Liver (tissue), 3 donors: ENCODE measurements around the gene ARHGEF5.

Experiments used
- RAD21 ChIP-seq, 2 donors: IDR thresholded peaks; 2 replicates each; pipeline ENCODE4 v1.6.1; 2016; ENCODE audit warnings: antibody characterized with exemption in 2 of 2, mild to moderate bottlenecking in 2 of 2
- TAF1 ChIP-seq: conservative IDR thresholded peaks from 2 replicates; pipeline ENCODE4 v1.6.1; 2016; ENCODE audit warnings: antibody characterized with exemption, mild to moderate bottlenecking
- TF ChIP-seq, protein P1 (sequence below): fragments of 150-350 bp; IDR thresholded peaks from 2 replicates; pipeline ENCODE4 v1.5.1; 2017; ENCODE audit warnings: improper control_type of control experiment, low read depth, low read length; ENCODE audit not compliant: missing input control
- TF ChIP-seq, protein P2 (sequence below): IDR thresholded peaks from 2 replicates; pipeline ENCODE4 v1.6.1; 2016; ENCODE audit warnings: antibody characterized with exemption
- TF ChIP-seq, protein P3 (sequence below): IDR thresholded peaks from 2 replicates; pipeline ENCODE4 v1.6.1; 2016; ENCODE audit warnings: antibody characterized with exemption
- donor health status: healthy.
- donor health status: healthy.

DNA sequence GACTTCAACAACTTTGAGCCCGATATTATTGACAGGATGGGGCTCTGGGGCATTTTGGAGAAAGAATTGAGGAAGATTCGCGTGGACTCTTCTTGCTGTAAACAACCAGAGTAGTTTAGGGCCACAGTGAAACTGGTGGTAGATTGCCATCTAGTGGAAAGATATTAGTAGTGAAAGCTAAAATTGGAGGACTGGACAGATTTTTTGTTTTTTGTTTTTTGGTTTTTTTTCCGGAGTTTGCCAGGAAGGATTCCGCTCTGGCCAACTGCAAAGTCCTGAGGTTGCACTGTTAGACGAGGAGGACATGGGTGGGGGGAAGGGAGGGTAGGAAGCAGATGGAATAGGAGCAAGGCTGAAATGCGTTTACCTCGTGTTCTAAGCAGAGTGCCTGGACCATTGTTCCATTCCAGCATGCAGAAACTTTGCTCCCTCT is 36.6 kb downstream of the ARHGEF5 start:
- TF ChIP-seq, protein P1, sequence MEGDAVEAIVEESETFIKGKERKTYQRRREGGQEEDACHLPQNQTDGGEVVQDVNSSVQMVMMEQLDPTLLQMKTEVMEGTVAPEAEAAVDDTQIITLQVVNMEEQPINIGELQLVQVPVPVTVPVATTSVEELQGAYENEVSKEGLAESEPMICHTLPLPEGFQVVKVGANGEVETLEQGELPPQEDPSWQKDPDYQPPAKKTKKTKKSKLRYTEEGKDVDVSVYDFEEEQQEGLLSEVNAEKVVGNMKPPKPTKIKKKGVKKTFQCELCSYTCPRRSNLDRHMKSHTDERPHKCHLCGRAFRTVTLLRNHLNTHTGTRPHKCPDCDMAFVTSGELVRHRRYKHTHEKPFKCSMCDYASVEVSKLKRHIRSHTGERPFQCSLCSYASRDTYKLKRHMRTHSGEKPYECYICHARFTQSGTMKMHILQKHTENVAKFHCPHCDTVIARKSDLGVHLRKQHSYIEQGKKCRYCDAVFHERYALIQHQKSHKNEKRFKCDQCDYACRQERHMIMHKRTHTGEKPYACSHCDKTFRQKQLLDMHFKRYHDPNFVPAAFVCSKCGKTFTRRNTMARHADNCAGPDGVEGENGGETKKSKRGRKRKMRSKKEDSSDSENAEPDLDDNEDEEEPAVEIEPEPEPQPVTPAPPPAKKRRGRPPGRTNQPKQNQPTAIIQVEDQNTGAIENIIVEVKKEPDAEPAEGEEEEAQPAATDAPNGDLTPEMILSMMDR = peak; percentile 75
- TF ChIP-seq, protein P2, sequence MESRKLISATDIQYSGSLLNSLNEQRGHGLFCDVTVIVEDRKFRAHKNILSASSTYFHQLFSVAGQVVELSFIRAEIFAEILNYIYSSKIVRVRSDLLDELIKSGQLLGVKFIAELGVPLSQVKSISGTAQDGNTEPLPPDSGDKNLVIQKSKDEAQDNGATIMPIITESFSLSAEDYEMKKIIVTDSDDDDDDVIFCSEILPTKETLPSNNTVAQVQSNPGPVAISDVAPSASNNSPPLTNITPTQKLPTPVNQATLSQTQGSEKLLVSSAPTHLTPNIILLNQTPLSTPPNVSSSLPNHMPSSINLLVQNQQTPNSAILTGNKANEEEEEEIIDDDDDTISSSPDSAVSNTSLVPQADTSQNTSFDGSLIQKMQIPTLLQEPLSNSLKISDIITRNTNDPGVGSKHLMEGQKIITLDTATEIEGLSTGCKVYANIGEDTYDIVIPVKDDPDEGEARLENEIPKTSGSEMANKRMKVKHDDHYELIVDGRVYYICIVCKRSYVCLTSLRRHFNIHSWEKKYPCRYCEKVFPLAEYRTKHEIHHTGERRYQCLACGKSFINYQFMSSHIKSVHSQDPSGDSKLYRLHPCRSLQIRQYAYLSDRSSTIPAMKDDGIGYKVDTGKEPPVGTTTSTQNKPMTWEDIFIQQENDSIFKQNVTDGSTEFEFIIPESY = no peak
- TF ChIP-seq, protein P3, sequence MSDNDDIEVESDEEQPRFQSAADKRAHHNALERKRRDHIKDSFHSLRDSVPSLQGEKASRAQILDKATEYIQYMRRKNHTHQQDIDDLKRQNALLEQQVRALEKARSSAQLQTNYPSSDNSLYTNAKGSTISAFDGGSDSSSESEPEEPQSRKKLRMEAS = no peak
- TF ChIP-seq RAD21 (IDR thresholded peaks at IDR 0.05) (peak; percentile 91 to 92), TAF1 (no peak)
